NCI-H1417 (cell line): ENCODE measurements around the gene TIMM10.

Experiments used
- DNase-seq, 3 experiments: peaks; one replicate each; lab custom pipeline; 2025; lab: John Stamatoyannopoulos, UW

The TIMM10 gene

GRCh38 chr11:57484141-57484710 is 46.3 kb downstream of the TIMM10 start:
- DNase-seq = no peak

GRCh38 chr11:57483562-57483918 is 47.0 kb downstream of the TIMM10 start:
- no peak for DNase-seq

- DNase-seq = peak in 2 of 3 experiments; percentile 76 to 77
Observed at GRCh38 chr11:57482782-57483561, 47.6 kb downstream of the TIMM10 start.

GRCh38 chr11:57481915-57482781 is 48.4 kb downstream of the TIMM10 start:
- peak in 2 of 3 experiments; percentile 33 to 46 for DNase-seq

GRCh38 chr11:57481315-57481714 is 49.2 kb downstream of the TIMM10 start:
- no peak for DNase-seq

GRCh38 chr11:57480409-57481137 is 50.0 kb downstream of the TIMM10 start:
- peak; percentile 23 to 52 (median 30) for DNase-seq

GRCh38 chr11:57479911-57480310 is 50.6 kb downstream of the TIMM10 start:
- DNase-seq = no peak

GRCh38 chr11:57479021-57479663 is 51.4 kb downstream of the TIMM10 start:
- peak in 1 of 3 experiments; percentile 10 for DNase-seq
